ENCODE measurements around the gene PEBP1.
A peak's percentile ranks its signal among the peaks of the same experiment; 100 is the strongest.
"Not testable (repeated sequence)": the region's sequence is repeated elsewhere in the genome, so short reads cannot be mapped to it uniquely, and the experiment has no call there.

PEBP1 gene

GRCh38 chr12:118135788-118136558 lies at the start of gene PEBP1:
Gene PEBP1, plus strand, starts transcription at chr12:118136124. Its CDS starts 86 bp downstream, at chr12:118136210.
- peak; percentile 98 for DNase-seq (ENCODE audit: low spot score)

DNA sequence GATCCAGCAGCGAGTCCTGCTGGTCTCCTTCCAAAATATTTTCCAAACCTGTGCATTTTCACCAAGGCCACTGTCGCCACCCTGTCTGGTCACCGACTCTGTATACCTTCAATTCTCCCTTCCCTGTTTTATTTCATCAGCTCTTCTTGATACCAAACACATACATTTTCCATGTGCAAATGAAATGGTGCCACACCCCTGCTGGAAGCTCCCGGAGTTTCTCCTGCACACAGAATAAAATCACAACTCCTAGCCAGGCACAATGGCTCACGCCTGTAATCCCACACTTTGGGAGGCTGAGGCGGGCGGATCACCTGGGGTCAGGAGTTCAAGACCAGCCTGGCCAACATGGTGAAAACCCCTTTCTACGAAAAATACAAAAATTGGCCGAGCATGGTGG lies 46.1 kb upstream of the PEBP1 start:
- no peak for DNase-seq (ENCODE audit: low spot score)

DNA sequence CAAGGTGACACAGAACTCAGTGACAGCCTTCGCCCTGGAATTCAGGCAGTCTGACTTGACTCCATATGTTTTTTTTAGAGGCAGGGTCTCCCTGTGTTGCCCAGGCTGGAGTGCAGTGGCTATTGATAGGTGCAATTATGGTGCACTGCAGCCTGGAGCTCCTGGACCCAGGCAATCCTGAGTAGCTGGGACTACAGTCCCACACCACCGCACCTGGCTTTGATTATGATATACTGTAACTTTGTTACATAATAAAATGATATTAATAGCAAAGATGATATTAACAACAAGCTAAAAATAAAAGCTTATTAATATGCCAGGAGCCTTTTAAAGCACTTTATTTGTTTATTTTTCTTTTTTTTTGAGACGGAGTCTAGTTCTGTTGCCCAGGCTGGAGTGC lies 41.9 kb upstream of the PEBP1 start:
- no peak for DNase-seq (ENCODE audit: low spot score)

DNA sequence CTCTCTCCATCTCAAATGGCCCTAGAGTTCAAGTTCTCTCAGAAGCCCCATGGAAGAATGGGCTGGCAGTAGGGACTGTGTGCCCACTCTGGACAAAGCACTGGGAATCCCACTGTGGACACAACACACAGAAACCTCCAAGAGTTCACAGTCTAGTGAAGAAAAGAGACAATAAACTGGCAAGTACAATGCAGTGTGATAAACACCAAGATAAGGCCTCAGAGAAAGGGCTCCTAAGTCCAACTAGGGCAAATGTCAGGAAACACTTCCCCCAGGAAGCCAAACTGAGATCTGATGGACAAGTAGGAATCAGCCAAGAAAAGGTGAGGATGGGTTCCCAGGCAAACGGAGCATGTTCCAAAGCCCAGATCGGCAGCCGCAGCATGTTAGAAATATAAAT lies 37.5 kb upstream of the PEBP1 start:
- no peak for DNase-seq (ENCODE audit: low spot score)

GRCh38 chr12:118098911-118099671 lies 36.8 kb upstream of the PEBP1 start:
- no peak for DNase-seq (ENCODE audit: low spot score)

GRCh38 chr12:118101051-118101450 lies 34.9 kb upstream of the PEBP1 start:
- DNase-seq (ENCODE audit: low spot score) = no peak

- DNase-seq (ENCODE audit: low spot score) = peak; percentile 27
Measured at GRCh38 chr12:118102070-118102469, 33.9 kb upstream of the PEBP1 start.

DNA sequence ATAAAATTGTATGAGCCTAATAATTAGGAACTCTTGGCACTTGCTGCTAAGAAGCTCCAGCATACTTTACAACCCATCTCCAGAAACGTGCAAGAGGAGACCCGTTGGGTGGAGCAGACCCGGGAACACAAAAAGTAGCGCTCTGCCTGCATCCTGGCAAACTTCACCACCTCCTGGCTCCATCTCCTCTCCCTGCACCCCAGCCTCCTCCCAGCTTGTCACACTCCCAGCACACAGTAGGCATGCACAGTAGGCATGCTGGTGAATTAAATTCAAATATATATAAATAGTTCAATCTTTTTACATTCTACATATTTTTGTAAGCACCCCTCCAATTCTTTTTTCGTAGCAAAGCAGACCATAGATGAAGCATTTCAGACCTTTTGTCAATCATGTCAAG lies 33.3 kb upstream of the PEBP1 start:
- DNase-seq (ENCODE audit: low spot score) = no peak

DNA sequence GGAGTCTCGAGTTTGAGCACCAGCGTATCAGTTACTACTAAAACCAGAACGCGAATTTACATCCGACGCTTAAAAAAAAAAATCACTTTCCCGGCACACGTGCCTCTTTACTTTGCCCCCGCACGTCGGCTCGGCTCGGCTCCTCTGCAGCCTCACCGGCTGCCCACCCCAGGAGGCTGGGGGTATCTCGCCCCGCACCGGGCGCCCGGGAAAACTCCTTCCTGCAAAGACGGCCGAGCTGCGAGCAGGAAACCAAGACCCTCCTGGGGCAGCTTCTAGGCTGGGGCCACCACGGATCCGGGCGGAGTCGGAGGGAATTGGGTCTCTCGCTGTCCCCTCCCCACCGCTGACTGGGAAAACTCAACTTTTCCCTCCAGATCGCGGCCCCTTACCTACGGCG lies 32.7 kb upstream of the PEBP1 start:
- peak; percentile 33 for DNase-seq (ENCODE audit: low spot score)

- DNase-seq (ENCODE audit: low spot score) = peak; percentile 92
Measured at GRCh38 chr12:118103601-118104382, 32.1 kb upstream of the PEBP1 start, which contains the start of gene VSIG10. Gene VSIG10, minus strand, starts transcription at chr12:118104011. Its CDS starts 340 bp downstream, at chr12:118103671.

- DNase-seq (ENCODE audit: low spot score) = no peak
Measured at GRCh38 chr12:118107011-118107410, 28.9 kb upstream of the PEBP1 start.

DNA sequence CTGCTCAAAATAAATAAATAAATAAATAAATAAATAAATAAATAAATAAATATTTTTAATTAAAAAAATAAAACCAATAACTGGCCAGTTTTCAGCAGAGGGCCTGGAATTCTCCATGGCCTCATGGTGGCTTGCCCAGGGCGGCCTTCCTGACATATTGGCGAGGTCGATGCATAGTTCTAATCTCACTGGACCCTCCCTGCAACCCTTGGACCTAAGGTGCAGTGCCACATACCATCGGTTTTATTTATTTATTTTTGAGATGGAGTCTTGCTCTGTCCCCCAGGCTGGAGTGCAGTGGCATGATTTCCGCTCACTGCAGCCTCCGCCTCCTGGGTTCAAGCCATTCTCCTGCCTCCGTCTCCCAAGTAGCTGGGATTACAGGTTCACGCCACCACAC lies 28.2 kb upstream of the PEBP1 start:
- DNase-seq (ENCODE audit: low spot score) = no peak

GRCh38 chr12:118109088-118109487 lies 26.8 kb upstream of the PEBP1 start:
- no peak for DNase-seq (ENCODE audit: low spot score)

DNA sequence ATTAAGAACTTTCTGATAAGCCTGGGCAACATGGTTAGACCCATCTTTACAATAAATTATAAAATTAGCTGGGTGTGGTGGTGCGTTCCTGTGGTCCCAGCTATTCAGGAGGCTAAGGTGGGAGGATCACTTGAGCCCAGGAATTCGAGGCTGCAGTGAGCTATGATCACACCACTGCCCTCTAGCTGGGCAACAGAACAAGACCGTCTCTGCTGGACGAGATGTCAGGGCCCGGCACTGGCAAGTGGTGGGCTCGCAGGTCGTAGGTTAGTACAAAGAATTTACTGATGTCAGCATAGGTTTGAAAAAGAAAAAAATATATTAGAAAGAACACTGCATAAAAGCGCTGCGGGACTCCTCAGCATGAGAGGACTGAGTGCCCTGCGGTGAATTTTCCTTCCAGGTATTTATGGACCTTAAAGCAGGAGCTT lies 16.5 kb upstream of the PEBP1 start:
- no peak for DNase-seq (ENCODE audit: low spot score)

DNA sequence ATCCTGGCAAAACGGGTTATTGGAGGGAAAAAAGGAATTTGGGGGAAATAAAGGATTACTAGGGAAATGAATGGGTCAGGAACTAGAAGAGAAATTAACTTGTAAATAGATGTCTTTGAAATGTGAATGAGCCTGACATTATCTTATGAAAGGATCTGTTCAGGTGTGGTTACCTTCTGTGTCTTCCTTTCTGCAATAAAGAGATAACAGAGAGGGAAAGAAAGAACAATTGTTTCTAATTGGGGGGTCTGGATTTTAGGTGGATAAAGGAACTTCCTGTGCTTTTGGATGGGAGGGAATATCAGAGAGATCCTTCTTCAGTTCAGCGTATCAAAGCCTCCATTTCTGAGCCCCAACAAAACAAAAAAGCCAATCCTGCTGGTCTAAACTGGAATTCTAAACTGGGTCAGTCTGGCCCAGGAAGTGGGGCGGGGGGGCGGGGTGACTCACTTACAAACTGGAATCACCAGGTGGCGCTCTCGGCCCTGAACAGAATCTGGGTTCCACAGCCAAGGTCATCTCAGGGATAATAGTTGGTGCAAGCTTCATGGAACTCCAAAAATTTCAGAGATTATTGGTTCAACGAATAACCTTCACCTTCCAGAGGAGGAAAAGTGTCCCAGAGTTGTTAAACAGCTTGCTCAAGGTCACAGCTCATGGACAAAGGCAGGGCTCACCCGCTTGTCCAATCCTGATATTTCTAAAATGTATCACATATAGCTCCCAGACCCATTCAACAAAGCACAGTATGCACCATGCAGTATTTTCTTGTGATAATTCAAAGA lies 15.2 kb upstream of the PEBP1 start:
- peak; percentile 90 for DNase-seq (ENCODE audit: low spot score)

GRCh38 chr12:118122264-118122663 lies 13.7 kb upstream of the PEBP1 start:
- no peak for DNase-seq (ENCODE audit: low spot score)

DNA sequence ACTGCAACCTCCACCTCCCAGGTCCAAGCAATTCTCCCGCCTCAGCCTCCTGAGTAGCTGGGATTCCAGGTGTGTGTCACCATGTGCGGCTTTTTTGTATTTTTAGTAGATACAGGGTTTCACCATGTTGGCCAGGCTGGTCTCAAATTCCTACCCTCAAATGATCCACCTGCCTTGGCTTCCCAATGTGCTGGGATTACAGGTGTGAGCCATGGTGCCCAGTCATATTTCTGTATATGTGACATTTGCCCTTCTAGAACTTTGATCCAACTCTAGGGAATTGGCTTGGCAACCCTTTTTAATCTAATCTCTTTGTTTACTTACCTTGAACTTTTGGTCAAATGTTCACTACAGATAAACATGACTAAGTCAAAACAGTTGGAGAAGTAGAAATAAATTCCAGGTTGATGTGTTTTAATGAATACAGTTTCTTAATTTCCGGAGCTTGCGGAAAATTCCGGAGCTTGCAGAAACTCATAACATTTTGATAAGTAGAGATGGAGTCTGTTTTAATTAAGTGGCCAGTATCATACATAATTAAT lies 11.5 kb upstream of the PEBP1 start:
- no peak for DNase-seq (ENCODE audit: low spot score)

- DNase-seq (ENCODE audit: low spot score) = no peak
Measured at GRCh38 chr12:118125743-118126118, 10.2 kb upstream of the PEBP1 start.

DNA sequence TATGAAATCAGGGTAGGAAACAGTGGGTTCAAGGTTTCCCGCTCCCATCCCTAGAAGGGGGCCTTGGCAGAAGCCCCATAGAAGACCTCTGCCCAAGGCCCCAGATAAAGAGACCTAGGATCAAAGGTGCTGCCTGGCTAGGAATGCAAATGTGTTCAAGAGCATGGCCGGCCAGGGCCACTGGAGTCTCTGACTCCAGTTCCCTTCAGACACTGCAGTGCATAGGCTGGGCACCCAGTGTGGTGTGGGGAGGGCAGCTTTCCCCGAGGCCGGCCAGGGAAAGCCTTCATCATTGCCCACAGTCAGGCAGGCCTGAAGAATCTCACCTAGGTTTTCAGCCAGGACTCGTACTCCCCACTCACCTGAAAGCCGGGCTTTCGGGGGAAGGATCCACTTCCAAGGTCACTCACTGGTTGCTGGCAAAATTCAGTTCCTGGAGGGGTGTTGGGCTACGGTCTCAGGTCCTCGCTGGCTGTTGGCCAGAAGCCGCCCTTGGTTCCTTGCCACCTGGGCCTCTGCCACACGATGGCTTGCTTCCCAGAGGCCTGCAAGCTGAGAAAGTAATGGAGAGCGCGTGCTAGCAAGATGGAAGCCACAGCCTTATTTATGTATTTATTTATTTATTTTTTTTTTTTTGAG lies 9.7 kb upstream of the PEBP1 start:
- no peak for DNase-seq (ENCODE audit: low spot score)

DNA sequence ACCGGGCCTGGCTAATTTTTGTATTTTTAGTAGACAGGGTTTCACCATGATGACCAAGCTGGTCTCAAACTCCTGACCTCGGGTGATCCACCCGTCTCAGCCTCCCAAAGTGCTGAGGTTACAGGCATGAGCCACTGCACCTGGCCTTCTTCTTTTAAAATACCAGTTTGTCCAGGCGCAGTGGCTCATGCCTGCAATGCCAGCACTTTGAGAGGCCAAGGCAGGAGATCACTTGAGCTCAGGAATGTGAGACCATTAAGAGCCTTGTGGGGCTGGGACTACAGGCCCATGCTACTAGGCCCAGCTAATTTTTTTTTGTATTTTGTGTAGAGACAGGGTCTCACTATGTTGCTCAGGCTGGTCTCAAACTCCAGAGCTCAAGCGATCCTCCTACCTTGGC lies 8.1 kb upstream of the PEBP1 start:
- no peak for DNase-seq (ENCODE audit: low spot score)

GRCh38 chr12:118129436-118129835 lies 6.5 kb upstream of the PEBP1 start:
- not testable (repeated sequence) for DNase-seq (ENCODE audit: low spot score)

Data from AG08396 (cell line).